Mesendoderm (in vitro differentiated cells): ENCODE results near the gene P3H4.

Experiments
- DNase-seq: peaks from one replicate; pipeline ENCODE4 v3.0.0; 2013
- H2AK5ac ChIP-seq: 2 replicates; pipeline ENCODE4 v1.6.1; 2013; ENCODE audit warnings: low read length, inconsistent platforms
- H2BK120ac ChIP-seq: 2 replicates; pipeline ENCODE4 v1.6.1; 2013; ENCODE audit warnings: low read depth, mild to moderate bottlenecking, low read length, moderate library complexity, mixed read lengths
- H2BK15ac ChIP-seq: replicated peaks from 2 replicates; pipeline ENCODE4 v1.6.1; 2013; ENCODE audit warnings: low read depth, mild to moderate bottlenecking, moderate library complexity
- H2BK5ac ChIP-seq: 2 replicates; pipeline ENCODE4 v1.6.1; 2013; ENCODE audit warnings: low read length, inconsistent platforms
- H3K18ac ChIP-seq: 2 replicates; pipeline ENCODE4 v1.6.1; 2013; ENCODE audit warnings: mild to moderate bottlenecking, low read length, mixed read lengths
- H3K23ac ChIP-seq: one replicate; pipeline ENCODE4 v1.6.1; 2013; ENCODE audit warnings: low read length
- H3K27ac ChIP-seq: 2 replicates; pipeline ENCODE4 v1.5.1; 2013; ENCODE audit warnings: low read depth, mild to moderate bottlenecking, inconsistent platforms, low read length, moderate library complexity
- H3K27me3 ChIP-seq: 2 replicates; pipeline ENCODE4 v1.6.1; 2013; ENCODE audit warnings: low read length, control low read depth, mild to moderate bottlenecking, inconsistent platforms; ENCODE audit not compliant: insufficient read depth, poor library complexity
- H3K36me3 ChIP-seq: 2 replicates; pipeline ENCODE4 v1.6.1; 2013; ENCODE audit warnings: low read length, inconsistent platforms; ENCODE audit not compliant: control insufficient read depth, insufficient read depth
- H3K4ac ChIP-seq: one replicate; pipeline ENCODE4 v1.6.1; 2013; ENCODE audit warnings: low read depth, mild to moderate bottlenecking, low read length, moderate library complexity
- H3K4me1 ChIP-seq: 2 replicates; pipeline ENCODE4 v1.6.1; 2013; ENCODE audit warnings: low read depth, low read length, inconsistent platforms; ENCODE audit not compliant: control insufficient read depth
- H3K4me2 ChIP-seq: 2 replicates; pipeline ENCODE4 v1.6.1; 2013; ENCODE audit warnings: low read length
- H3K4me3 ChIP-seq: 2 replicates; pipeline ENCODE4 v1.5.1; 2013; ENCODE audit warnings: mild to moderate bottlenecking, low read length
- H3K56ac ChIP-seq: one replicate; pipeline ENCODE4 v1.6.1; 2013; ENCODE audit warnings: low read length
- H3K79me1 ChIP-seq: 2 replicates; pipeline ENCODE4 v1.6.1; 2013; ENCODE audit warnings: low read length, inconsistent platforms
- H3K79me2 ChIP-seq: 2 replicates; pipeline ENCODE4 v1.6.1; 2013; ENCODE audit warnings: mild to moderate bottlenecking, low read length; ENCODE audit not compliant: control insufficient read depth, insufficient read depth
- H3K9ac ChIP-seq: 2 replicates; pipeline ENCODE4 v1.6.1; 2013; ENCODE audit warnings: low read length, inconsistent platforms
- H4K5ac ChIP-seq: one replicate; pipeline ENCODE4 v1.6.1; 2013; ENCODE audit warnings: low read length
- H4K8ac ChIP-seq: one replicate; pipeline ENCODE4 v1.6.1; 2013; ENCODE audit warnings: low read depth, mild to moderate bottlenecking, control low read depth, low read length, moderate library complexity
- WGBS: extraction: QIAGEN DNeasy Blood & Tissue Kit; methylation state at CpG from one replicate; pipeline ENCODE4 v1.1.7; 2013; ENCODE audit warnings: low lambda C conversion rate, missing lambda C conversion rate; ENCODE audit not compliant: insufficient coverage; ENCODE audit errors: extremely low coverage; 5-methylcytosine and 5-hydroxymethylcytosine counted together

The P3H4 gene

DNA sequence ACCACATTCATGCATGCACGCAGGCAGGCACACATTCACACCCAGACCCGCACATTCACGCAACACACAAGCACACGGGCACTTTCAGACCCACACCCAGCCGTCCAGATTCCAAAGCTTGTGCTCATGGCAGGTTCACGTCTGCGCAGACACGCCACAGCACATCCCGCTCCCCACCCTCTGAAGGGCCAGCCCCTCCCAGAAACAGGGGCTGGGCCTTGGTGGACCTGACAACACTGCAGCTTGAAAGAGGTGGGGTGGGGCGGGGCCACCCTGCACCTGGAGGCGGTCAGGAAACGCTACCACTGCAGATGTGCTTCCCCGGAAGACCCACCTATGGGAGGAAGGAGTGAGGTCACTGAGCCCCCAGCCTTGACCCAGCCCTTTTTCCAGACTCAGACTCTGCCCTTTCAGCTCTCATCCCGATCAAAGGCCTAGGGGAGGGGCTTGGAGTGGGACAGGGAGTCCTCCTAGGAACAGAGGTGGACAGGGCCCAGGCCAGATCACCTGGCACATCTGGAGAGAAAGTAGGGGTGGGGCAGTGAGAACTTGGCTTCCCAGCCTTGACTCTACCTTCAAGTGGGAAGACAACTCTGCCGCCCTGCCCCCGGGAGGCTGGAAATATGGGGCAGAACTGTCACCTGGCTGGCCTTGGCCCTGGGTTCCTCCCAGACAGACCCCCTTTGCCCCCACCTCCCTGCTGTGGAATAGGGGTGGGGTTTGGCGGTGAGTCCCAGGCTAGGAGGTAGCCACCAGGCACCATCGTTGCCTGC lies 11.0 kb downstream of the P3H4 start:
- H4K8ac ChIP-seq, result no peak overlapping the region
- peak overlapping the region; percentile 42 for H3K27ac ChIP-seq
- peak overlapping the region; percentile 67 for H3K56ac ChIP-seq
- H3K79me1 ChIP-seq, result no peaks in the 10 kb centered on the region
- H3K4me1 ChIP-seq, result peaks cover 6% of the 10 kb centered on the region
- H3K4me3 ChIP-seq, result no peak overlapping the region
- H2BK120ac ChIP-seq, result no peak overlapping the region
- H3K27me3 ChIP-seq, result no peaks in the 10 kb centered on the region
- H2AK5ac ChIP-seq, result no peak overlapping the region
- H4K5ac ChIP-seq, result no peak overlapping the region
- H2BK15ac ChIP-seq, result no peak overlapping the region
- peak overlapping the region; percentile 23 for H2BK5ac ChIP-seq
- H3K79me2 ChIP-seq, result no peaks in the 10 kb centered on the region
- WGBS, result no CpG with 5 or more reads among the region's 18 CpGs
- H3K9ac ChIP-seq, result peak overlapping the region; percentile 49
- H3K36me3 ChIP-seq, result no peaks in the 10 kb centered on the region
- peak overlapping the region; percentile 15 for H3K4me2 ChIP-seq
- H3K4ac ChIP-seq, result no peak overlapping the region
- H3K23ac ChIP-seq, result no peak overlapping the region
- no peak overlapping the region for H3K18ac ChIP-seq
- peak; percentile 98 for DNase-seq

DNA sequence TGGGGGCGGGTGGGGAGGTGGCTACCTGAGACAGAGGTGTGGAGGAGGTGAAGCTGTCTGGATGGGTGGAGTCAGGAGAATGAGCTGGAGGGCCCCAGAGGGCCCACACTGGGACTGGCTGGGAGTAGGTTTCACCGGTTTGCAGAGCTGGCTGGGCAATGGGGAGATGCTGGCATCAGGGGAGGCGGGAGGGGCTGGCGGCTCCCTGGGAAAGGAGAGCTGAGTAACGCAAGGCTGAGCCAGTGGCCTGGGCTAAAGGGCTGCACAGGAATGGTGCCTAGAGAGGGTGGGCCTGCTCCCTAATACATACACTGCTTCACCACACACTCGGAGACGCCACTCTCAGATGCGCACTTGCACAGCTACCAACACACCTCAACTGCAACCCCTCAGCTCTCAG lies 12.4 kb downstream of the P3H4 start:
- H4K8ac ChIP-seq, result no peak overlapping the region
- no peak overlapping the region for H3K27ac ChIP-seq
- H3K36me3 ChIP-seq, result no peaks in the 10 kb centered on the region
- H2BK120ac ChIP-seq, result no peak overlapping the region
- no peaks in the 10 kb centered on the region for H3K27me3 ChIP-seq
- no peak overlapping the region for H2BK5ac ChIP-seq
- no peak overlapping the region for H4K5ac ChIP-seq
- WGBS, result no CpG with 5 or more reads among the region's 8 CpGs
- H3K56ac ChIP-seq, result peak overlapping the region; percentile 43
- peak overlapping the region; percentile 49 for H2AK5ac ChIP-seq
- H3K4ac ChIP-seq, result no peak overlapping the region
- no peaks in the 10 kb centered on the region for H3K79me1 ChIP-seq
- no peak overlapping the region for H2BK15ac ChIP-seq
- H3K23ac ChIP-seq, result no peak overlapping the region
- H3K4me3 ChIP-seq, result no peak overlapping the region
- H3K4me2 ChIP-seq, result no peak overlapping the region
- no peak overlapping the region for H3K9ac ChIP-seq
- no peaks in the 10 kb centered on the region for H3K79me2 ChIP-seq
- no peak overlapping the region for H3K18ac ChIP-seq
- H3K4me1 ChIP-seq, result peaks cover 9% of the 10 kb centered on the region
- DNase-seq, result no peak

DNA sequence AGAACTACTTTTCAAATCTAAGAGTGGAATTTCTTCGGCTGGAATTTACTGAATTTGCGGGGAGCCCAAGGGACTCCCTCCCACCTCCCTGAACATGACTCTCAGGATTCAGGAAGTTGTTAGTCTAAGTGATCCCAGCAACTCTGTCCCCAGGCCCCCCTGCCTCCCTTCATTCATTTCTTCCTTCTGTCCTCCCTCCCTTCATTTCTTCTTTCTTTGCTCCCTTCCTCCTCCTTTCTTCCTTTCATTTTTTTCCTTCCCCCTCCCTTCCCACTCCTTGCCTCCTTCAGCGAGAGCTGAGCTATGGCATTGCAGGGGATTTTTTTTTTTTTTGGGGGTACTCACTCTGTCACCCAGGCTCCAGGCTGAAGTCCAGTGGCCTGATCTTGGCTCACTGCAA lies 14.4 kb downstream of the P3H4 start:
- Histone ChIP-seq H3K79me1 (no peaks in the 10 kb centered on the region), H2BK15ac (no peak overlapping the region), H4K8ac (no peak overlapping the region), H3K4me1 (peaks cover 17% of the 10 kb centered on the region), H2BK120ac (no peak overlapping the region), H3K79me2 (no peaks in the 10 kb centered on the region), H3K27me3 (no peaks in the 10 kb centered on the region), H3K4me3 (no peak overlapping the region), H2AK5ac (no peak overlapping the region), H4K5ac (no peak overlapping the region), H3K9ac (no peak overlapping the region), H3K4me2 (no peak overlapping the region), H2BK5ac (no peak overlapping the region), H3K27ac (no peak overlapping the region), H3K4ac (no peak overlapping the region), H3K56ac (no peak overlapping the region), H3K18ac (no peak overlapping the region), H3K36me3 (no peaks in the 10 kb centered on the region), H3K23ac (no peak overlapping the region)
- no peak for DNase-seq
- WGBS, result no CpG with 5 or more reads among the region's 3 CpGs

DNA sequence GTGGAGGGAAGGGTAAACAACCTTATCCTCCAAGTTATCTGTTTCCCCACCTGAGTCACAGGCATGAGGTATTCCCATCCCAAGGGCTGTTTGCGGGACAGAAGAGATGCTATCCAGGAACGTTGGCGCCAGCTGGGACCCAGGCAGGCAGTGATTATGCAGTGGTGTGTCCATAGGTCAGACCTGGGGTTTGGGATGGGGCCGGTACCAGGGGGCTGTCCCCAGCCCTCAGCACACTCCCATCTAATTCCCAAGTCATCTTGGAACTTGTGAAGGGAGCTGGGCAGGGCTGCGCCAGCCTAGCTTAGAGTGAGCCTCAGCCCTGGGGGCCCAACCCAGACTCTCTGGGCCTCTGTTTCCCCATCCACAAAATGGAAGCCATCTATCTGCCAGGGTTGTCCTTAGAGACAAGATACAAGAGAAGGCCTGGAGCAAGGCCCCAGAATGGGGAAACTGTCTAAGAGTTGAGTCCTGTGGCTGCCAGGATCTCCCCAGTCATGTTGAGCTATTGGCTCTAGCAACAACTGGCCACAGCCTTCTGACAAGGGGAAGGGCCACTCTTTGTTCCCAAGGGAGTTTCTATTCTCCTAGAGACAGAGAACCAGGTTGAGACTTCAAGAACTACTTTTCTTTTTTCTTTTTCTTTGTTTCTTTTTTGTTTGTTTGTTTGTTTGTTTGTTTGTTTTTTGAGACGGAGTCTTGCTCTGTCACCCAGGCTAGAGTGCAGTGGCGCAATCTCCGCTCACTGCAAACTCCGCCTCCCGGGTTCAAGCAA lies 15.4 kb downstream of the P3H4 start:
- DNase-seq, result no peak
- Histone ChIP-seq H3K36me3 (no peaks in the 10 kb centered on the region), H3K79me1 (no peaks in the 10 kb centered on the region), H3K4me2 (no peak overlapping the region), H3K27ac (no peak overlapping the region), H2BK120ac (no peak overlapping the region), H3K4me1 (peaks cover 17% of the 10 kb centered on the region), H3K23ac (no peak overlapping the region), H2AK5ac (peak overlapping the region; percentile 45), H4K8ac (no peak overlapping the region), H3K4me3 (no peak overlapping the region), H3K4ac (no peak overlapping the region), H3K56ac (no peak overlapping the region), H2BK15ac (no peak overlapping the region), H4K5ac (no peak overlapping the region), H3K9ac (no peak overlapping the region), H3K18ac (no peak overlapping the region), H2BK5ac (no peak overlapping the region), H3K79me2 (no peaks in the 10 kb centered on the region), H3K27me3 (no peaks in the 10 kb centered on the region)
- WGBS, result no CpG with 5 or more reads among the region's 10 CpGs

DNA sequence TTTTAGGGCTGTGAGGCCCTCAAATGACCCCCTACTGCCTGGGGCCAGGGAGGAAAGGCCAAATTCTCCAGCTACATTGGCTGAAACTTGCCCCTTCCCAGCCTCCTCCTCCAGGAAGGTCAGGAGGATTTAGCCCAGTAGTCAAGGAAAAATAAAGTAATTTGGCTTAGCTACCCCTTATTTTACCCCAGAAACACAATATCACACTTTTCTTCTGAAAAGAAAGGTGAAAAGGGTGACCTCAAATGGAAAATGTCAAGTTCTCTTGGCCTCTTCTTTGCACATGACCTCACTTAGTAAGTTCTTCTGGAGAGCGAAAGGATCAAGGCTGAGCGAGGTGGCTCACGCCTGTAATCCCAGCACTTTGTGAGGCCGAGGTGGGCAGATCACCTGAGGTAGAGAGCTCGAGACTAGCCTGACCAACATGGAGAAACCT lies 17.2 kb downstream of the P3H4 start:
- Histone ChIP-seq H3K9ac (peak overlapping the region; percentile 2), H2BK15ac (no peak overlapping the region), H3K4me3 (no peak overlapping the region), H3K18ac (no peak overlapping the region), H3K4me2 (no peak overlapping the region), H4K8ac (no peak overlapping the region), H3K79me2 (no peaks in the 10 kb centered on the region), H2BK5ac (no peak overlapping the region), H4K5ac (no peak overlapping the region), H3K56ac (no peak overlapping the region), H3K27me3 (no peaks in the 10 kb centered on the region), H3K36me3 (no peaks in the 10 kb centered on the region), H2BK120ac (no peak overlapping the region), H2AK5ac (no peak overlapping the region), H3K4ac (no peak overlapping the region), H3K27ac (peak overlapping the region; percentile 23), H3K4me1 (peaks cover 12% of the 10 kb centered on the region), H3K79me1 (no peaks in the 10 kb centered on the region), H3K23ac (no peak overlapping the region)
- WGBS, result no CpG with 5 or more reads among the region's 5 CpGs
- DNase-seq, result no peak
